ENCODE measurements around the gene SRA1. TPM values are rescaled to one million over a fixed set of nuclear protein-coding genes. Genes with fewer than 3 reads are reported as not detected.
"Not testable (repeated sequence)": the region's sequence is repeated elsewhere in the genome, so short reads cannot be mapped to it uniquely, and the experiment has no call there.

The SRA1 gene
- polyA plus RNA-seq, 3 donors from 2014 or later, result 44.5 to 77.4 (median 55.7) TPM

GRCh38 chr5:140588311-140589070, 31.2 kb upstream of the SRA1 start:
- Mint-ChIP-seq H3K4me1 (no peaks in the 10 kb centered on the region), H3K36me3 (no peaks in the 10 kb centered on the region), H3K4me3 (no peak overlapping the region), H3K27me3 (ENCODE audit: low read depth in 3 of 3) (peaks cover 1 to 4% (median 3%) of the 10 kb centered on the region in 3 donors), H3K27ac (no peak overlapping the region), H3K9me3 (no peaks in the 10 kb centered on the region)
- DNase-seq, result no peak

GRCh38 chr5:140587495-140587894, 30.2 kb upstream of the SRA1 start:
- H3K27ac Mint-ChIP-seq, result no peak overlapping the region
- H3K4me3 Mint-ChIP-seq, result no peak overlapping the region
- H3K4me1 Mint-ChIP-seq, result no peaks in the 10 kb centered on the region
- peaks cover 0 to 3% (median 0%) of the 10 kb centered on the region in 3 donors for H3K36me3 Mint-ChIP-seq
- DNase-seq, result no peak
- peaks cover 0 to 2% (median 0%) of the 10 kb centered on the region in 6 donors for H3K9me3 Mint-ChIP-seq
- H3K27me3 Mint-ChIP-seq (ENCODE audit: low read depth in 3 of 3), result peaks cover 0 to 3% (median 1%) of the 10 kb centered on the region in 3 donors

- not testable (repeated sequence) for H3K4me1 Mint-ChIP-seq; DNase-seq; H3K36me3 Mint-ChIP-seq; H3K9me3 Mint-ChIP-seq; H3K27ac Mint-ChIP-seq; H3K27me3 Mint-ChIP-seq (ENCODE audit: low read depth in 3 of 3); H3K4me3 Mint-ChIP-seq
These were observed 22.0 kb upstream of the SRA1 start for GRCh38 chr5:140579188-140579747.

GRCh38 chr5:140576776-140577201, 19.5 kb upstream of the SRA1 start:
- H3K4me1 Mint-ChIP-seq, result no peaks in the 10 kb centered on the region
- peaks cover 0 to 2% (median 0%) of the 10 kb centered on the region in 3 donors for H3K27me3 Mint-ChIP-seq (ENCODE audit: low read depth in 3 of 3)
- no peak overlapping the region for H3K27ac Mint-ChIP-seq
- no peak for DNase-seq
- H3K36me3 Mint-ChIP-seq, result peaks cover 0 to 3% (median 0%) of the 10 kb centered on the region in 3 donors
- no peak overlapping the region for H3K4me3 Mint-ChIP-seq
- H3K9me3 Mint-ChIP-seq, result no peaks in the 10 kb centered on the region

- no peak overlapping the region for H3K27ac Mint-ChIP-seq
- H3K27me3 Mint-ChIP-seq (ENCODE audit: low read depth in 3 of 3), result no peaks in the 10 kb centered on the region
- H3K36me3 Mint-ChIP-seq, result peaks cover 0 to 6% (median 3%) of the 10 kb centered on the region in 3 donors
- no peaks in the 10 kb centered on the region for H3K9me3 Mint-ChIP-seq
- H3K4me1 Mint-ChIP-seq, result peaks cover 1 to 3% of the 10 kb centered on the region in 2 donors
- no peak overlapping the region for H3K4me3 Mint-ChIP-seq
- DNase-seq, result no peak
These were observed 18.0 kb upstream of the SRA1 start for GRCh38 chr5:140575309-140575708.

- no peak overlapping the region for H3K27ac Mint-ChIP-seq
These were observed 16.9 kb upstream of the SRA1 start for GRCh38 chr5:140574165-140574564.

GRCh38 chr5:140573683-140574082, 16.4 kb upstream of the SRA1 start:
- Mint-ChIP-seq H3K27me3 (ENCODE audit: low read depth in 3 of 3) (no peaks in the 10 kb centered on the region), H3K27ac (no peak overlapping the region), H3K9me3 (no peaks in the 10 kb centered on the region), H3K36me3 (peaks cover 0 to 6% (median 3%) of the 10 kb centered on the region in 3 donors), H3K4me3 (no peak overlapping the region), H3K4me1 (peaks cover 17 to 19% of the 10 kb centered on the region in 2 donors)
- DNase-seq, result no peak

More at GRCh38 chr5:140574165-140574564, 16.9 kb upstream of the SRA1 start:
- no peak for DNase-seq
- Mint-ChIP-seq H3K27me3 (ENCODE audit: low read depth in 3 of 3) (no peaks in the 10 kb centered on the region), H3K9me3 (no peaks in the 10 kb centered on the region), H3K4me1 (peaks cover 13 to 14% of the 10 kb centered on the region in 2 donors), H3K36me3 (peaks cover 0 to 6% (median 3%) of the 10 kb centered on the region in 3 donors), H3K4me3 (no peak overlapping the region)

GRCh38 chr5:140571105-140571504, 13.8 kb upstream of the SRA1 start:
- peaks cover 25 to 41% of the 10 kb centered on the region in 2 donors for H3K4me1 Mint-ChIP-seq
- no peak overlapping the region for H3K4me3 Mint-ChIP-seq
- H3K36me3 Mint-ChIP-seq, result peaks cover under 1 to 9% (median 3%) of the 10 kb centered on the region in 3 donors
- peak overlapping the region in 3 of 6 donors; percentile 99 for H3K27ac Mint-ChIP-seq
- no peak for DNase-seq
- H3K9me3 Mint-ChIP-seq, result no peaks in the 10 kb centered on the region
- no peaks in the 10 kb centered on the region for H3K27me3 Mint-ChIP-seq (ENCODE audit: low read depth in 3 of 3)

- peaks cover 31 to 47% of the 10 kb centered on the region in 2 donors for H3K4me1 Mint-ChIP-seq
- no peaks in the 10 kb centered on the region for H3K9me3 Mint-ChIP-seq
- peak overlapping the region; percentile 98 to 99 (median 99) for H3K27ac Mint-ChIP-seq
- H3K36me3 Mint-ChIP-seq, result peaks cover 3 to 9% (median 4%) of the 10 kb centered on the region in 3 donors
- no peak for DNase-seq
- peak overlapping the region in 2 of 5 donors; percentile 52 to 53 for H3K4me3 Mint-ChIP-seq
- H3K27me3 Mint-ChIP-seq (ENCODE audit: low read depth in 3 of 3), result peaks cover 0 to under 1% (median 0%) of the 10 kb centered on the region in 3 donors
These were observed 13.2 kb upstream of the SRA1 start for GRCh38 chr5:140570488-140570887.

- Mint-ChIP-seq H3K9me3 (no peaks in the 10 kb centered on the region), H3K4me3 (peak overlapping the region in 2 of 5 donors; percentile 52 to 91), H3K27ac (peak overlapping the region; percentile 98 to 99 (median 99)), H3K27me3 (ENCODE audit: low read depth in 3 of 3) (peaks cover 0 to 4% (median 2%) of the 10 kb centered on the region in 3 donors), H3K4me1 (peaks cover 36 to 51% of the 10 kb centered on the region in 2 donors), H3K36me3 (peaks cover 3 to 9% (median 4%) of the 10 kb centered on the region in 3 donors)
- no peak for DNase-seq
These were observed 12.8 kb upstream of the SRA1 start for GRCh38 chr5:140570058-140570457.

- Mint-ChIP-seq H3K4me1 (peaks cover 43 to 60% of the 10 kb centered on the region in 2 donors), H3K27ac (peak overlapping the region; percentile 98 to 99 (median 99)), H3K4me3 (peak overlapping the region; percentile 75 to 91 (median 83)), H3K27me3 (ENCODE audit: low read depth in 3 of 3) (peaks cover 5 to 10% (median 7%) of the 10 kb centered on the region in 3 donors), H3K9me3 (no peaks in the 10 kb centered on the region), H3K36me3 (peaks cover 3 to 9% (median 4%) of the 10 kb centered on the region in 3 donors)
- DNase-seq, result peak; percentile 34 to 50 (median 44)
These were observed 11.9 kb upstream of the SRA1 start for GRCh38 chr5:140569197-140569596.

GRCh38 chr5:140568443-140569063, 11.3 kb upstream of the SRA1 start:
- H3K4me1 Mint-ChIP-seq, result peaks cover 49 to 66% of the 10 kb centered on the region in 2 donors
- no peaks in the 10 kb centered on the region for H3K9me3 Mint-ChIP-seq
- peak overlapping the region; percentile 98 to 99 (median 99) for H3K27ac Mint-ChIP-seq
- H3K27me3 Mint-ChIP-seq (ENCODE audit: low read depth in 3 of 3), result peaks cover 7 to 10% (median 10%) of the 10 kb centered on the region in 3 donors
- peaks cover 3 to 9% (median 4%) of the 10 kb centered on the region in 3 donors for H3K36me3 Mint-ChIP-seq
- DNase-seq, result no peak
- H3K4me3 Mint-ChIP-seq, result peak overlapping the region in 1 of 5 donors; percentile 86

- Mint-ChIP-seq H3K27ac (peak overlapping the region; percentile 35 to 99 (median 99)), H3K4me1 (peaks cover 54 to 73% of the 10 kb centered on the region in 2 donors), H3K36me3 (peaks cover 0 to 9% (median 4%) of the 10 kb centered on the region in 3 donors), H3K27me3 (ENCODE audit: low read depth in 3 of 3) (peaks cover 7 to 10% (median 10%) of the 10 kb centered on the region in 3 donors), H3K9me3 (no peaks in the 10 kb centered on the region), H3K4me3 (no peak overlapping the region)
- no peak for DNase-seq
These were observed 10.6 kb upstream of the SRA1 start for GRCh38 chr5:140567871-140568270.
